Measurements from ENCODE around the gene RERG.

GRCh38 chr12:15172060-15172822 lies 49.0 kb downstream of the RERG start:
- TF ChIP-seq CTCF (conservative IDR thresholded peaks at IDR 0.05) (no peak; the same call in 1 of the 2 replicates), ZFX (IDR thresholded peaks at IDR 0.05) (no peak)
